Dedifferentiated amniotic fluid mesenchymal stem cell (primary cell): Measurements from ENCODE around the gene CACNA2D4.

Experiments
- DNase-seq: peaks from one replicate; pipeline ENCODE4 v3.0.0-alpha.2; 2016; ENCODE audit errors: extremely low spot score

Gene CACNA2D4

GRCh38 chr12:1778911-1779310, 139.5 kb downstream of the CACNA2D4 start:
- no peak for DNase-seq

DNA sequence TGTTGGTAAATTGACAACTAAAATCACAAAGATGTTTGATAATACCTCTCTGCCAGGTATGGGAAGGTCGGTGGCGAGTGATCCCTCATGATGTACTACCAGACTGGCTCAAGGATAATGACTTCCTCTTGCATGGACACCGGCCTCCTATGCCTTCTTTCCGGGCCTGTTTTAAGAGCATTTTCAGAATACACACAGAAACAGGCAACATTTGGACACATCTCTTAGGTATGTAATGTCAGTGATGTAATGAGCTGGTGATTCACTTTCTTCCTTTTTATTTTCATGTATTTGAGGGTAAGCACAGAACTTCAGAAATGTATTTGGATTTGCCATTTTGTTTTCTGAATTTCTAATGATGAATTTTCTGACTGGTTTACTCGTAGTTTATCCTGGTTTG, 140.7 kb downstream of the CACNA2D4 start:
- peak; percentile 84 for DNase-seq

GRCh38 chr12:1776170-1776921, 142.1 kb downstream of the CACNA2D4 start:
- DNase-seq: peak; percentile 51

DNA sequence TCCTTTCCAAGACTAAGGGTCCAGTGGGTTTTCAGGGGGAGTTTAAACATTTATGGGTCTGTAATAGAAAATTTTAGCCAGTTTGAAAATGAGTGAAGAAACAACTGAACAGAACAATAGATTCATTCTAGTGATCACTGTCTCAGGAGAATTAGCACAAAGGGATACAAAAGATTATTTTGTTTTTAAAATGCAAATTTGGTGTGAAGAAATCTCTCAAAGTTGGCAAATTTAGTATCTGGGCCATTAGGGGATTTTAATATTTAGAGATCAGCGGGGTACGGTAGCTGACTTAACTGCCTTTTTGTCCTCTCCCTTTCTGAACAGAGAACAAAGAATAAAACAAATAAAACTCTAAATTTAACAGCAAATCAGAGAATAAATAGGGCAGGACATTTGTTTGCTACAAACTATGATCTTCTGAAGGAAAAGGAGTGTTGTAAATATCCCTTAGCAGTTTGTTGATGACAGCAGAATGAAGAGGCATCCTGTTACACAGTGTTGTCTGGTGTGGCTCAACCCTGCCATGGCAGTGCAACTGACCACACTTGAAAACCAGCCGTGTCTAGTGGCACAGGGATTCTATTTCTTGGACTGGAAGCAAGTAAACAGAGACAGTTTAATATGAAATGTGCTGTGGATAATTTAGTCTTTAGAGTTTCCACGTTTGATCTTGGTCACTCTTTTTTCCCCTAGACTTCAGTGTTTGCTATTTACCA, 144.4 kb downstream of the CACNA2D4 start:
- DNase-seq: no peak

- no peak for DNase-seq
Observed at GRCh38 chr12:1769809-1770494, 148.5 kb downstream of the CACNA2D4 start.

DNA sequence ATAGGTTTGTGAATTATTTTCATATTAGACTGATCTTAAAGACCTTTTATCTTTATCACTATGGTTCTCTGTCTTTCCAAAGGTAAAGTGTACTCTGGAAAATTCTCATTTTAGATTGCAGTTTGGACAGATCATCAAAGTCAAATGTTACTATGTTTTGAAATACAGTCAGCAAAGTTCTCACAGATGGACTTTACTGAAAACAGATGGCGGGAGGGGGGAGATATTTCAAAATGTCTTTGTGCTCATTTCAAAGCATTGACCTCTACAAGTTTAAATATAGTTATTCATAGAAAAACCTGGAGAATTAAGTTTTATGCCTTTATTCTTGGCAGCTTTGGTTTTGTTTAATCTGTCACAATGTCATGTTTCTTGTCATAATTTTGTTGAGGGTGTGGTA, 149.8 kb downstream of the CACNA2D4 start:
- DNase-seq: no peak

DNA sequence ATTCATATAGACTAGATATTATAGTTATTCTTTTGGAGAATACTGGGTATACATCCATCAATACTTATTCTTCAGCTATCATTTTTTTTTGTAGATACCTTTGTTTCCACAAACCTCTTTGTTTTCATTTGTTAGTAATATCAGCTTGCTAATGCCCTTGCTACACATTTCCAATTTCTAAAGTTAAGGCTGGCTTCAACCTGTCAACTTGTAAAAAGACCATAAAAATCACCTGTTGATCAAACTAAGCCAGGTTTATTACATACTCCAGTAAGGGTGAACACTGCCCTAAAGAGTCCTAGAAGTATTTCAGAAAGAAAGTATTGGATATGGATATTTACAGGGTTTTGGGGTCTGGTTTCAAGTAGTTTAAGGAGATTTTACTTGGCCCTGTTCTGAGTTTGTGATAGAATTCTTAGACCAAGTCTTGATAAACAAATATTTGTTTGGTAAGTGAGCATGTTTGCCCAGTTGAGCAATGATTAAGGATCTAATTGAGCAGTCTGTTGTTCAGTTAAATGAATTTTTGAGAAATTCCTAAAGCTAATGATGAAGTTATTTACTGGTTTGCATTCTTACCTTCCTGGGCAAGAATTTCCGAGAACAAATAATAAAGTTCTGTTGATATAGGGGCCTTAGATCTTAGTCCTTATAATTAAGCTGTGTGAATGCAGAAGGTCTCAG, 150.9 kb downstream of the CACNA2D4 start:
- DNase-seq: no peak

- DNase-seq: no peak
Observed at GRCh38 chr12:1766110-1766509, 152.3 kb downstream of the CACNA2D4 start.

- DNase-seq: no peak
Observed at GRCh38 chr12:1763153-1763552, 155.3 kb downstream of the CACNA2D4 start.

DNA sequence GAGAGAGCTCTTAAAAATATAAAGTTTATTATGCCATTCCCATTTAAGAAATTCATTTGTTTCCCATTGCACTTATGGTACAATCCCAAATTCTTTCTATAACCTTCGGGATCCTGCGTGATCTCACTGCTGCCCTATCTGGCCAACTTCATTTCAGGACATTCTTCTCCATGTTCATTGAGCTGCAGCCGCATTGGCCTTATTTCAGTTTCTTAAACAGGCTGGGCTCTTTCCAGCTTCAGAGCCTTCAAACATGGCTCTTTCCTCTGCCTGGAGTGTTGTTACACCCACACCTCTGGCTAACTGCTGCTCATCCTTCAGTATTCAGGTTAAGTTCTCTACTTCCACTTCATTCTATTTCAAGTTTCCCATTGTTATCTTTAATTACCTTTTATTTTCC, 156.6 kb downstream of the CACNA2D4 start:
- no peak for DNase-seq

- DNase-seq: no peak
Observed at GRCh38 chr12:1760566-1761382, 157.7 kb downstream of the CACNA2D4 start.

DNA sequence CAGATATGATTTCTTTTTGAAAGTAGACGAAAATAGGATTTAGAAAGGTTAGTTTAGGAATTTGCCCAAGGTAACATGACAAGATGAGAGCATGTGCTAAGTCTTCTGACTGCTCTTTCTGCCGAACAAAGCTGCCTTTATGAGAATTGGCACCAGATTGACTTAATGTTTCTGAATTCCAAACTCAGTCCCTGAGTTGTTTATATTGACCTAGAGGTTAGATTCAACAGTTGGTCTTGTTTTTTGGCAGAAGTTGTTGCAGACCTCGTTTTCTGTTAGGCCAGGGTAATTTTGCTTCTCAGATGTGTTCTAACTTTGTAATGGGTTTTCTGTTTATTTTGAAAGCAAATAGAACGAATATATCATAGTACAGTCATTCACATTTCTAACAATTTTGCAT, 159.6 kb downstream of the CACNA2D4 start:
- no peak for DNase-seq

- DNase-seq: no peak
Observed at GRCh38 chr12:1758376-1758775, 160.1 kb downstream of the CACNA2D4 start.

GRCh38 chr12:1750300-1750699, 168.2 kb downstream of the CACNA2D4 start:
- DNase-seq: no peak

GRCh38 chr12:1749019-1749418, 169.4 kb downstream of the CACNA2D4 start:
- no peak for DNase-seq

- DNase-seq: no peak
Observed at GRCh38 chr12:1747609-1748008, 170.8 kb downstream of the CACNA2D4 start.

DNA sequence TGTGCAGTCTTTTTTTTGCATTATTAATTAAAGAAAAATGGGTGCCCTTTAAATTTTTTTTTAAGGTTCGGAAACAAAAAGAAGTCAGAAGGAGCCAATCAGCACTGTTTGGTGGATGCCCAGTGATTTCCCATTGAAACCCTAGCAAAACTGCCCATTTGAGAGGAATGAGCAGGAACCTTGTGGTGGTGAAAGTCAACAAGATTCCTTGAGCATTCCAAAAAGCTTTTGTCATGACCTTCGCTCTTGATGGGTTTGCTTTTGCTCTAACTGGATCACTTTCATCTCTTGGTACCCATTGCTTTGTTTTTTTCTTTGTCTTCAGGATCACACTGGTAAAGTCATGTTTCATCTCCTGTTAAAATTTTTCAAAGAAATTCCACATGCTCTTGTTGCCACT, 173.5 kb downstream of the CACNA2D4 start:
- DNase-seq: no peak
